Adrenal gland (tissue), 12 donors: ENCODE data around the gene TLCD2. TPM values are rescaled to one million over a fixed set of nuclear protein-coding genes. Genes with fewer than 3 reads are reported as not detected.
"Not testable (repeated sequence)": the region's sequence is repeated elsewhere in the genome, so short reads cannot be mapped to it uniquely, and the experiment has no call there.

Experiments
- DNase-seq, 7 donors: peaks; one replicate each; pipeline ENCODE4 v3.0.0-alpha.2; 2019 to 2020
- H3K27ac ChIP-seq, 5 donors: fragments of 200-600 bp; sonication (generic) in 4 of 5; 1 replicate in 3 of 5; 2 replicates in 2 of 5; pipeline versions ENCODE4 v1.5.1 to v1.8.0; 2016 to 2020; ENCODE audit warnings: mild to moderate bottlenecking in 1 of 5
- H3K27me3 ChIP-seq: fragments of 200-600 bp; 2 replicates; pipeline ENCODE4 v1.8.0; 2021
- H3K36me3 ChIP-seq, 2 donors: fragments of 200-600 bp; replicated peaks in 1 of 2; 1 replicate in 1 of 2; 2 replicates in 1 of 2; pipeline versions ENCODE4 v1.5.1 to v1.8.0; 2018 to 2022
- H3K4me1 ChIP-seq, 2 donors: fragments of 200-600 bp; replicated peaks in 1 of 2; 1 replicate in 1 of 2; 2 replicates in 1 of 2; pipeline versions ENCODE4 v1.5.1 to v1.8.0; 2018 to 2021
- H3K4me3 ChIP-seq, 4 donors: fragments of 200-600 bp; sonication (generic) in 3 of 4; one replicate each; pipeline ENCODE4 v1.5.1; 2016 to 2018
- H3K9me3 ChIP-seq, 3 donors: fragments of 200-600 bp; sonication (generic) in 1 of 3; replicated peaks in 1 of 3; 1 replicate in 2 of 3; 2 replicates in 1 of 3; pipeline versions ENCODE4 v1.5.1 to v1.8.0; 2016 to 2021
- CTCF ChIP-seq, 6 experiments: fragments of 450-650 bp in 4 of 6; fragments of 200-600 bp in 2 of 6; sonication (generic) in 1 of 6; IDR thresholded peaks; 1 replicate in 5 of 6; 2 replicates in 1 of 6; pipeline versions ENCODE4 v1.5.1 to v1.8.0; 2016 to 2021; ENCODE audit warnings: antibody characterized with exemption in 6 of 6, mild to moderate bottlenecking in 2 of 6, moderate library complexity in 1 of 6
- POLR2A ChIP-seq, 2 donors: fragments of 450-650 bp; IDR thresholded peaks; one replicate each; pipeline ENCODE4 v1.6.1; 2017; ENCODE audit warnings: antibody characterized with exemption in 2 of 2, mild to moderate bottlenecking in 2 of 2, moderate library complexity in 1 of 2
- WGBS, 4 donors: extraction: QIAGEN DNeasy Blood & Tissue Kit in 2 of 4; methylation state at CpG; one replicate each; pipeline versions ENCODE4 v1.1.5 to v1.1.7; 2013 to 2017; 5-methylcytosine and 5-hydroxymethylcytosine counted together
- intact Hi-C, 2 donors: fragments of 100-400 bp; cut with DNase I; formaldehyde crosslinking; loops; one replicate each; pipeline versions ENCODE4 v1.14.1 to v1.15.0; 2022 to 2023
- polyA plus RNA-seq, 3 donors: library from polyadenylated mRNA; stranded (reverse); fragments of 200-250 nt in 2 of 3; fragments of 350-450 nt in 1 of 3; fragmentation: Illumina TruSeq in 1 of 3; extraction: RNeasy Lipid Tissue Mini Kit (QIAGEN cat#74804) in 1 of 3; gene quantifications; one replicate each; pipeline ENCODE4 v1.2.3, GENCODE V29; 2013 to 2014
- total RNA-seq, 9 donors: library from RNA; depleted of rRNA in 4 of 9; stranded (reverse); fragments of >200 nt in 4 of 9; fragments of 120-200 nt in 1 of 9; fragmentation: NEBNext Ultra II Directional in 1 of 9; extraction: Animal tissue kit (Norgen Biotek cat#: 25700) in 1 of 9; gene quantifications; one replicate each; pipeline versions ENCODE4 v1.1.0 to v1.2.4, GENCODE V29; 2013 to 2023
- donor health status: healthy with polysubstance abuse.
- donor health status: Bipolar disorder and iron deficiency.
- donor health status: DM: yes; HTN: yes; CAD: no.
- donor health status: DM: no; HTN: no; CAD: no.
- donor health status: DM: no; HTN: no; CAD: no.
- donor health status: DM: yes; HTN: yes; CAD: no.

TLCD2 gene
- total and polyA plus RNA-seq, 12 donors = 4.3 to 58.8 (median 10.6) TPM

GRCh38 chr17:1724869-1725641 is 14.9 kb upstream of the TLCD2 start:
- TF ChIP-seq CTCF (IDR thresholded peaks at IDR 0.05) = peak in 2 of 6 experiments; percentile 14 to 31
- TF ChIP-seq POLR2A (IDR thresholded peaks at IDR 0.05) = no peak

GRCh38 chr17:1724351-1724868 is 14.2 kb upstream of the TLCD2 start, which contains the start of gene WDR81:
Gene WDR81, plus strand, starts transcription at chr17:1724704. Its CDS starts 256 bp downstream, at chr17:1724960.
- peak in 1 of 2 donors; percentile 40 for TF ChIP-seq POLR2A (IDR thresholded peaks at IDR 0.05)
- TF ChIP-seq CTCF (IDR thresholded peaks at IDR 0.05) = no peak

More at GRCh38 chr17:1724869-1725641, 14.9 kb upstream of the TLCD2 start:
- Histone ChIP-seq H3K36me3 (peaks cover 0 to 29% of the 10 kb centered on the region in 2 donors), H3K27me3 (no peaks in the 10 kb centered on the region), H3K27ac (peak overlapping the region; percentile 51 to 94 (median 73)), H3K4me1 (peaks cover 9 to 41% of the 10 kb centered on the region in 2 donors), H3K9me3 (no peaks in the 10 kb centered on the region), H3K4me3 (peak overlapping the region in 3 of 4 donors; percentile 41 to 98 (median 62))
- peak in 2 of 7 donors; percentile 39 to 62 for DNase-seq
- intact Hi-C loops = loop anchor here (5.0 kb wide), 1 partner anchor 57 kb away; no protein-coding TSS in a partner anchor
- 10 to 61% (median 15%) methylated on average over 7 to 51 of the region's 51 CpGs; no CpG with 5 or more reads in 1 of the 4 donors for WGBS, 4 donors

GRCh38 chr17:1722022-1722421 is 11.8 kb upstream of the TLCD2 start:
- H3K4me3 ChIP-seq, H3K27ac ChIP-seq, DNase-seq, intact Hi-C loops, H3K9me3 ChIP-seq, H3K27me3 ChIP-seq: not testable (repeated sequence)
- peaks cover 9 to 47% of the 10 kb centered on the region in 2 donors for H3K4me1 ChIP-seq
- WGBS, 4 donors = 93 to 98% (median 97%) methylated on average over 8 of the region's 8 CpGs
- peaks cover 0 to 11% of the 10 kb centered on the region in 2 donors for H3K36me3 ChIP-seq

More at GRCh38 chr17:1724351-1724868, 14.2 kb upstream of the TLCD2 start, which contains the start of gene WDR81:
- peak; percentile 86 to 95 (median 92) for DNase-seq
- Histone ChIP-seq H3K4me1 (peaks cover 9 to 39% of the 10 kb centered on the region in 2 donors), H3K4me3 (peak within 1 kb of the TSS in 3 of 4 donors; percentile 41 to 98 (median 62)), H3K9me3 (no peaks in the 10 kb centered on the region), H3K36me3 (peaks cover 0 to 29% of the 10 kb centered on the region in 2 donors), H3K27me3 (no peaks in the 10 kb centered on the region), H3K27ac (peak within 1 kb of the TSS; percentile 60 to 94 (median 73))
- intact Hi-C loops = no loop called here
- WGBS, 4 donors = 0% methylated on average over 2 to 52 of the region's 57 CpGs; no CpG with 5 or more reads in 1 of the 4 donors

- no peaks in the 10 kb centered on the region for H3K27me3 ChIP-seq
- peak in 6 of 7 donors; percentile 67 to 90 (median 72) for DNase-seq
- WGBS, 4 donors = 25 to 35% (median 32%) methylated on average over 11 of the region's 11 CpGs
- H3K9me3 ChIP-seq = no peaks in the 10 kb centered on the region
- no peaks in the 10 kb centered on the region for H3K36me3 ChIP-seq
- H3K27ac ChIP-seq = peak overlapping the region in 2 of 5 donors; percentile 29 to 51
- intact Hi-C loops = no loop called here
- H3K4me3 ChIP-seq = no peak overlapping the region
- H3K4me1 ChIP-seq = peaks cover 9 to 39% of the 10 kb centered on the region in 2 donors
- TF ChIP-seq CTCF (IDR thresholded peaks at IDR 0.05) = peak; percentile 94 to 97 (median 96)
- no peak for TF ChIP-seq POLR2A (IDR thresholded peaks at IDR 0.05)
Measured at GRCh38 chr17:1720856-1721386, 10.7 kb upstream of the TLCD2 start.
